Osteocyte (in vitro differentiated cells): ENCODE results near the gene LBHD1. TPM values are rescaled to one million over a fixed set of nuclear protein-coding genes. Genes with fewer than 3 reads are reported as not detected.
A peak's percentile ranks its signal among the peaks of the same experiment; 100 is the strongest.

Source experiments
- DNase-seq: peaks from one replicate; pipeline ENCODE4 v3.0.0; 2021; ENCODE audit warnings: mixed read lengths; ENCODE audit not compliant: unreplicated experiment; ENCODE audit errors: extremely low spot score
- H3K27ac Mint-ChIP-seq: one replicate; pipeline ENCODE4 v1.8.0; 2021; ENCODE audit warnings: mild to moderate bottlenecking, mixed read lengths; ENCODE audit not compliant: unreplicated experiment
- H3K27me3 Mint-ChIP-seq: one replicate; pipeline ENCODE4 v1.8.0; 2021; ENCODE audit warnings: mixed read lengths; ENCODE audit not compliant: unreplicated experiment
- H3K36me3 Mint-ChIP-seq: one replicate; pipeline ENCODE4 v1.8.0; 2021; ENCODE audit warnings: mixed read lengths; ENCODE audit not compliant: unreplicated experiment
- H3K4me1 Mint-ChIP-seq: one replicate; pipeline ENCODE4 v1.8.0; 2021; ENCODE audit warnings: mixed read lengths; ENCODE audit not compliant: unreplicated experiment
- H3K4me3 Mint-ChIP-seq: one replicate; pipeline ENCODE4 v1.8.0; 2021; ENCODE audit warnings: mild to moderate bottlenecking, moderate library complexity, mixed read lengths; ENCODE audit not compliant: unreplicated experiment
- H3K9me3 Mint-ChIP-seq: one replicate; pipeline ENCODE4 v1.8.0; 2021; ENCODE audit warnings: mixed read lengths; ENCODE audit not compliant: unreplicated experiment
- CTCF ChIP-seq: fragments of 200-600 bp; sonication (generic); IDR thresholded peaks from 2 replicates; pipeline ENCODE4 v1.5.0; 2021; ENCODE audit warnings: antibody characterized with exemption, mild to moderate bottlenecking, moderate library complexity
- long read RNA-seq: library from polyadenylated mRNA; unstranded; transcript quantifications from one replicate; pipeline ENCODE4 v2.0.0, GENCODE V29; 2021
- total RNA-seq: library from RNA; stranded (reverse); gene quantifications from 2 replicates; pipeline ENCODE4 v1.2.1, GENCODE V29; 2021

Gene LBHD1
- total RNA-seq, result 7.3 and 9.1 TPM in 2 replicates
- long read RNA-seq, partial matches to known transcripts, result 2 of 14 reads
- long read RNA-seq, other reads (novel, unspliced or antisense), result 9 of 14 reads

- Mint-ChIP-seq H3K4me3 (peak within 1 kb of the TSS; percentile 95), H3K27me3 (no peaks in the 10 kb centered on the region), H3K36me3 (peaks cover 15% of the 10 kb centered on the region), H3K9me3 (no peaks in the 10 kb centered on the region), H3K27ac (peak within 1 kb of the TSS; percentile 94), H3K4me1 (peaks cover 44% of the 10 kb centered on the region)
- no peak for TF ChIP-seq CTCF
- DNase-seq, result peak; percentile 89
Observed at GRCh38 chr11:62671608-62672389, at the start of gene LBHD1, which contains the start of gene UQCC3. Gene LBHD1, minus strand, starts transcription at chr11:62672267. Its CDS starts 2,236 bp downstream, at chr11:62670031. Gene UQCC3, plus strand, starts transcription at chr11:62671673. Its CDS starts 73 bp downstream, at chr11:62671746.

- no peak overlapping the region for H3K4me3 Mint-ChIP-seq
- peak overlapping the region; percentile 35 for H3K27ac Mint-ChIP-seq
- peaks cover 16% of the 10 kb centered on the region for H3K4me1 Mint-ChIP-seq
- DNase-seq, result no peak
- no peaks in the 10 kb centered on the region for H3K27me3 Mint-ChIP-seq
- TF ChIP-seq CTCF, result no peak
- peaks cover 69% of the 10 kb centered on the region for H3K36me3 Mint-ChIP-seq
- H3K9me3 Mint-ChIP-seq, result no peaks in the 10 kb centered on the region
Observed at GRCh38 chr11:62719302-62719978, 47.4 kb upstream of the LBHD1 start.

- Mint-ChIP-seq H3K36me3 (peaks cover 60% of the 10 kb centered on the region), H3K27me3 (no peaks in the 10 kb centered on the region), H3K4me1 (peaks cover 9% of the 10 kb centered on the region), H3K4me3 (no peak overlapping the region), H3K27ac (no peak overlapping the region), H3K9me3 (no peaks in the 10 kb centered on the region)
- no peak for DNase-seq
- TF ChIP-seq CTCF, result no peak
Observed at GRCh38 chr11:62716816-62717215, 44.7 kb upstream of the LBHD1 start.

- no peak overlapping the region for H3K27ac Mint-ChIP-seq
Observed at GRCh38 chr11:62716206-62716605, 44.1 kb upstream of the LBHD1 start.

More at GRCh38 chr11:62716206-62716605, 44.1 kb upstream of the LBHD1 start:
- peaks cover 53% of the 10 kb centered on the region for H3K36me3 Mint-ChIP-seq
- H3K27me3 Mint-ChIP-seq, result no peaks in the 10 kb centered on the region
- no peak for DNase-seq
- H3K9me3 Mint-ChIP-seq, result no peaks in the 10 kb centered on the region
- no peak for TF ChIP-seq CTCF
- H3K4me1 Mint-ChIP-seq, result peaks cover 9% of the 10 kb centered on the region
- H3K4me3 Mint-ChIP-seq, result no peak overlapping the region
